ENCODE measurements around the gene GNAL.

Gene GNAL

GRCh38 chr18:11724781-11725180 is 35.7 kb downstream of the GNAL start:
- no peak for DNase-seq (ENCODE audit: low spot score)

GRCh38 chr18:11726556-11726955 is 37.5 kb downstream of the GNAL start:
- DNase-seq (ENCODE audit: low spot score), result no peak

DNA sequence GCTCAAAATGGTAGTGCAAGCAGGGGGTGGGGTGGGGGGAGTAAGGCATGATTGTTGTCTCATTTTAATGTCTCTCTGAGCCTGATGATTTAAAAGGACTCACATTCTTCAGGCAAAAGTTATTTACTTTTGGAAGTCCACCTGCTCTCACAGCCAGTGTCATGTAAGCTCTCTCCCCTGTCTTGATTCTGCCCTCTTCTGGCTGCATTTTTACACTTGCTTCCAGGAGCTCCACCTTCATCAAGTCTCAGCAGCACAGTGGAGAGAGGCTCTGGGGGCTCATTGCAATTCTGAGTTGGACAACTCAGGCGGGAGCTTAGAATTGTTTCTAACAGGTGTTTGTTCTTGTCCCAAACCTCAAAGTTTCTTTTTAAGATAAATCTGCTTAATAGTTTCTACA is 39.2 kb downstream of the GNAL start:
- no peak for DNase-seq (ENCODE audit: low spot score)

GRCh38 chr18:11729556-11729955 is 40.5 kb downstream of the GNAL start:
- no peak for DNase-seq (ENCODE audit: low spot score)

- DNase-seq (ENCODE audit: low spot score), result peak; percentile 45
Observed at GRCh38 chr18:11733031-11733430, 44.0 kb downstream of the GNAL start.

- no peak for DNase-seq (ENCODE audit: low spot score)
Observed at GRCh38 chr18:11736656-11737055, 47.6 kb downstream of the GNAL start.

- DNase-seq (ENCODE audit: low spot score), result no peak
Observed at GRCh38 chr18:11739893-11740292, 50.8 kb downstream of the GNAL start.

DNA sequence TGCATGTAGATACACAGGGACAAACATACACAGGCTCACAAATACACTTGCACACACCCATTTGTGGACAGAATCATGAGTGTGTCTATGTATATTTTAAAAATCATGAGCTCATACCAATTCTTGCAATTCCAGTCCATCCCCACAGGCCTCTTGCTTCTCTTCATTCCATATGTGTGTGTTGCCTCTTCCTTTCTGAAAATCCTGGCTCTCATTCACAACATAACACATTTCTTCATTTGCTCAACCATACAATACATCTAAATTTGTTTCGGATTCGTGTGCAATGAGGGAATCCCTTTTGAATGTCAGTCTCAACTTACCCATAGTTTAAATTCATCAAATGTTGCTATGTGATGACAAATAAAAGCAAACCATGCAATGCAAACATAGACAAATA is 51.4 kb downstream of the GNAL start:
- DNase-seq (ENCODE audit: low spot score), result no peak

- DNase-seq (ENCODE audit: low spot score), result no peak
Observed at GRCh38 chr18:11741505-11742145, 52.6 kb downstream of the GNAL start.

- no peak for DNase-seq (ENCODE audit: low spot score)
Observed at GRCh38 chr18:11745521-11745920, 56.5 kb downstream of the GNAL start.

DNA sequence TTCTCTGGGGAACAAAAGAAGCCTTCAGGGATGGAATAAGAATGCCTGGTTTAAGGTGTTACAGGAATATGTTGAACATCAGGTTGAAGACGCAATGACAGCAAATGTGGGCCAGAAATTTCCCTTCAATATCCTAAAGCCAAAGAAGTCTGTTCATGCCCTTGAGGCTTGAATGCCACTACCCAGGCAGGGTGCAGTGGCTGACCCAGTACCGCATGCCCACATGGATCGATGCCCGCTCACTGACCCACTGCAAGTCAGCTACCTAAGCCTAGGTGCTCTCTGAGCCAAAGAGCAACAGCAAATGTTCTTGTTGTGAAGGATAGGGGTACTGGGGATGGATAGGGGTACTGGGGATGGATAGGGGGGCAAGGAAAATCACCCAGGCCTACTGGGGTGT is 58.2 kb downstream of the GNAL start:
- DNase-seq (ENCODE audit: low spot score), result no peak

GRCh38 chr18:11747731-11748130 is 58.7 kb downstream of the GNAL start:
- DNase-seq (ENCODE audit: low spot score), result no peak

GRCh38 chr18:11749305-11749704 is 60.2 kb downstream of the GNAL start:
- DNase-seq (ENCODE audit: low spot score), result no peak

GRCh38 chr18:11750171-11750570 is 61.1 kb downstream of the GNAL start:
- DNase-seq (ENCODE audit: low spot score), result no peak

GRCh38 chr18:11750581-11751310 is 61.7 kb downstream of the GNAL start:
- no peak for DNase-seq (ENCODE audit: low spot score)

DNA sequence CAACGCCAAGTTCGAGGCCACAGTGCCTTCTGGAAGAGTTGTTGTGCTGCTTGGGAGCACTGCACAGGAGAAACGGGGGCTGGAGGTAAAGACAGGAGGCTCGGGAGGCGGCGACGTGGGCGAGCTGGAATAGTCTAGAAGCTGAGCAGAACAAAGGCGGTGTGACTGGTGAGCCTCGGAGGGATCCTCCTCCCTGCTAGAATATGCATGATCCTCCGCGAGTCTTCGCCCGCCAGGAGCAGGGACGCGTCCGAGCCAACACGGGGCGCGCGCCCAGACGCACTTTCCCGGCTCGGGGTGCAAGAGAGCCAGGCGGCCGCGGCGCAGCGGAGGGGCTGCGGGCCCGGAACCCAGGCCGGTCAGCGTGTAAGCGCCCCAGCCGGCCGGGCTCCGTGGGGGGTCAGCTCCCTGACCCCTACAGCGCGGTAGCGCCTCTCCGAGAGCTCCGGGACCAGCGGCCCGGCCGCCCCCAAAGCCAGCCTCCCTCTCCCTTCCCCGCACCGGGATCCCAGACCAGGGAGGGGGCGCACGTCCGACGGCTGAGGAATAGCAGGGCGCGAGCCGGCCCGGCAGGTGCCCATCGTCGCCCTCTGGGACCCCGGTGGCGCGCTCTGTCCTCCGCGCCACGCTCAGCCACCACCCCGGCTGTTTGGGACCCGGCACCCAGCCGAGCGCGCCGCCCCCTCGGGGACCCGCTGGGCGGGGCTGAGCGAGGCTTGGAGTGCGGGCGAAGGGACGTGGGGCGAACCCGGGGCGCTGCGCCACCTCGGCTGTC is 62.5 kb downstream of the GNAL start:
- no peak for DNase-seq (ENCODE audit: low spot score)

DNA sequence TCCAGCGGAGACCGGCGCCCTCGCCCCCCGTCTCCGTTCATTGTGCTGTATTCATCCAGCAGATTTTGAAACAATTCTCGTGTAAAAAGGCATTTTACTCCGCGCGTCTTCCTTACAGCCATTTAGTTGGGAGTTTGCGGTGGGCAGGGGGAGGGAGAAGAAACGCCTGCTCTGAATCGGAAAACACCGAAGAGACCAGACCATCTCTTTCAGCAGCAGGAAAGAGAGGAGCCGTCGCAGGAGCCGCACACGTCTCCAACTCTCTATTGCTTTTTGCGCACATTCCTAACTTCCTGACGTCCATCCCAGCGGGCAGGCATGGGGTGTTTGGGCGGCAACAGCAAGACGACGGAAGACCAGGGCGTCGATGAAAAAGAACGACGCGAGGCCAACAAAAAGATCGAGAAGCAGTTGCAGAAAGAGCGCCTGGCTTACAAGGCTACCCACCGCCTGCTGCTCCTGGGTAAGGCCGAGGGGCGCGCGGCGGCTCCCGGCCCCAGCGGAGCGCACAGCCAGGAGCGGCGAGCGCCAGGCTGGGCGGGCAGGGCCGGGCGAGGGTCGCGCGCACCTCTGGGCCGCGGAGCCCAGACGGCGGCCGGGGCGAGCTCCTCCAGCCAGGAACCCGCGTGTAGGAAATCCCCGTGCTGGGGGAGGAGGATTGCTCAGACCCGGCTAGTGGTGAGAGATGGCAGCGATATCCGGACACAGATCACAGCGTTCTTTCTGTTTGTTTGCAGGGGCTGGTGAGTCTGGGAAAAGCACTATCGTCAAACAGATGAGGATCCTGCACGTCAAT is 63.2 kb downstream of the GNAL start:
- DNase-seq (ENCODE audit: low spot score), result no peak

GRCh38 chr18:11754979-11755378 is 65.9 kb downstream of the GNAL start:
- no peak for DNase-seq (ENCODE audit: low spot score)

GRCh38 chr18:11757084-11757590 is 68.1 kb downstream of the GNAL start:
- no peak for DNase-seq (ENCODE audit: low spot score)

DNA sequence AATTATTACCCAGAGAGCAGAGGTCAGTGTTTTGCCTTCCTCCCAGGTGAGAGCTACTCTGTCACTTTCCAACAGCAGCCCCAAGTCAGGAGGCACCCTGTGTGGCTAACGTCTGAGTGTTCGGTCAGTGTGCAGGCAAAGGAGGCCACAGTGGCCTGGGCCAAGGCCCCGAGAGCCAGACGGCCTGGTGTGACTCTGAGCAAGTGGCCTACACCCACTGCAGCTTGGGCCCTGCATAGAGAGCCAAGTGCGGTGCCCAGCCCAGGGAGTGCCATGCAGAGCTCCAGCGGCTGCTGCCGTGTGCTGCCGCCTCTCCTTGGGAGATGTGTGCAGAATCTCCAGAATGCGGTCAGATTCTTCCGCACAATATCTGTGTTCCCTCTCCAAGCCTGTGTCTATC is 70.4 kb downstream of the GNAL start:
- DNase-seq (ENCODE audit: low spot score), result no peak

DNA sequence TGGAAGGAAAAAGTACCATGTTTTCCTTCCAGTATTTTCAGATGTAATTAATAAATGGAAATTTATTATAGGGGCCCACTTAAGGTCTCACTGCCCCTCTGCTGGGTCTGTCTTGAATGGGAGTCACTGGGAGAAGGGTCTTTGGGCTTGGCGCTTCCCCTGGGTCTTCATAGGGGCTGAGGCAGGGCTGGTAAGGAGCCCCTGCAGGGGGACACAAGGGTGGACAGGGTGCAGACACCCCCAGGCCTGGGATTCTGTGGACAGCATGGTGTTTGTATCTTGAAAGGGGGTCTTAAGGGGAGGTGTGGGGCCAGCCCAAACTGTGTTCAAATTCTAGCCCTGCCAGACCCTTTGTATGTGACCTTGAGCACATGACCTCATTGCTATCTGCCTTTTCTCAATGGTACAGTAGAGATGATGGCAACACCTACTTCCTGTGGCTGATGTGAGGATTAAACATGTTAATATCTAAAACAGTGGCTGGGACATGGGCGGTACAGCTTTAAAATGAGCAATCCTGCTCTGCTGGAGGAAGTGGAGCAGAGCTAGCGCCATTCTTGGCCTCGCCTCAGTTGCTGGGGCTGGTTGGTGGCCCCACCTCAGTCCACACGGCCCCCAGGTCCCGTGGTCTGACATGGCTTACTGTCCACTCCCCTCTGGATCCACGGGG is 71.6 kb downstream of the GNAL start:
- no peak for DNase-seq (ENCODE audit: low spot score)

GRCh38 chr18:11761553-11761952 is 72.5 kb downstream of the GNAL start:
- DNase-seq (ENCODE audit: low spot score), result no peak

Measured in pons (tissue), 1 donor.